ENCODE measurements around the gene GPRASP3.

DNA sequence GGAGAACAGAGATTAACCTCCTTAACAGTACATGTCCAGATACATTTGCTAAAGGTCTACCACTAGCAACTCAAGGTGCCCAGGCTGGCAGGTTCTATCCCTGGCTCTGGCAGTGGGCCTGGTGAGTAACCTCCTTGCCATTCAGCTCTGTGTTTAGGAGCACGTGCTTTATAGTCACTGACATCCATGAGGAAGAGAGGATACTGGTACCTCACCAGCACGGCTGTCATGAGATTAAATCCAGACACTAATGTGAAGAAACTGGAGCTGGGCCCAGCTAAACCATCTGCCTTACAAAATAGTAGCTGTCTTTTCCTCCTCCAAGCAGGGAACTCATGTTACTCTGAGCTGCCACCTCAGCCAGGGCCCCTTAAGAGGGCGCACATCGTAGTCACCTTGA lies 45.3 kb downstream of the GPRASP3 start:
- TF ChIP-seq, protein P1, sequence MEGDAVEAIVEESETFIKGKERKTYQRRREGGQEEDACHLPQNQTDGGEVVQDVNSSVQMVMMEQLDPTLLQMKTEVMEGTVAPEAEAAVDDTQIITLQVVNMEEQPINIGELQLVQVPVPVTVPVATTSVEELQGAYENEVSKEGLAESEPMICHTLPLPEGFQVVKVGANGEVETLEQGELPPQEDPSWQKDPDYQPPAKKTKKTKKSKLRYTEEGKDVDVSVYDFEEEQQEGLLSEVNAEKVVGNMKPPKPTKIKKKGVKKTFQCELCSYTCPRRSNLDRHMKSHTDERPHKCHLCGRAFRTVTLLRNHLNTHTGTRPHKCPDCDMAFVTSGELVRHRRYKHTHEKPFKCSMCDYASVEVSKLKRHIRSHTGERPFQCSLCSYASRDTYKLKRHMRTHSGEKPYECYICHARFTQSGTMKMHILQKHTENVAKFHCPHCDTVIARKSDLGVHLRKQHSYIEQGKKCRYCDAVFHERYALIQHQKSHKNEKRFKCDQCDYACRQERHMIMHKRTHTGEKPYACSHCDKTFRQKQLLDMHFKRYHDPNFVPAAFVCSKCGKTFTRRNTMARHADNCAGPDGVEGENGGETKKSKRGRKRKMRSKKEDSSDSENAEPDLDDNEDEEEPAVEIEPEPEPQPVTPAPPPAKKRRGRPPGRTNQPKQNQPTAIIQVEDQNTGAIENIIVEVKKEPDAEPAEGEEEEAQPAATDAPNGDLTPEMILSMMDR (conservative IDR thresholded peaks at IDR 0.05; ENCODE audit: low read depth, low read length): no peak
- no peak for TF ChIP-seq CEBPB (IDR thresholded peaks at IDR 0.05; ENCODE audit: low read depth, low read length)
- no peak for TF ChIP-seq RCOR1 (IDR thresholded peaks at IDR 0.05; ENCODE audit: insufficient replicate concordance, low read length)
- peak; percentile 72 for TF ChIP-seq BHLHE40 (IDR thresholded peaks at IDR 0.05; ENCODE audit: low read depth, low read length)
- TF ChIP-seq, protein P2, sequence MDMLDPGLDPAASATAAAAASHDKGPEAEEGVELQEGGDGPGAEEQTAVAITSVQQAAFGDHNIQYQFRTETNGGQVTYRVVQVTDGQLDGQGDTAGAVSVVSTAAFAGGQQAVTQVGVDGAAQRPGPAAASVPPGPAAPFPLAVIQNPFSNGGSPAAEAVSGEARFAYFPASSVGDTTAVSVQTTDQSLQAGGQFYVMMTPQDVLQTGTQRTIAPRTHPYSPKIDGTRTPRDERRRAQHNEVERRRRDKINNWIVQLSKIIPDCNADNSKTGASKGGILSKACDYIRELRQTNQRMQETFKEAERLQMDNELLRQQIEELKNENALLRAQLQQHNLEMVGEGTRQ (IDR thresholded peaks at IDR 0.05; ENCODE audit: low read depth, low read length): 0 out of 2 replicates have a peak, but pooled peaks have one; percentile 4
- no peak for TF ChIP-seq RAD21 (IDR thresholded peaks at IDR 0.05; ENCODE audit: low read length)
- TF ChIP-seq POLR2A (IDR thresholded peaks at IDR 0.05; ENCODE audit: low read depth, low read length): no peak
- no peak for TF ChIP-seq SMC3 (IDR thresholded peaks at IDR 0.05; ENCODE audit: low read depth, low read length)
